ENCODE results near the gene C10orf71.

C10orf71 gene

DNA sequence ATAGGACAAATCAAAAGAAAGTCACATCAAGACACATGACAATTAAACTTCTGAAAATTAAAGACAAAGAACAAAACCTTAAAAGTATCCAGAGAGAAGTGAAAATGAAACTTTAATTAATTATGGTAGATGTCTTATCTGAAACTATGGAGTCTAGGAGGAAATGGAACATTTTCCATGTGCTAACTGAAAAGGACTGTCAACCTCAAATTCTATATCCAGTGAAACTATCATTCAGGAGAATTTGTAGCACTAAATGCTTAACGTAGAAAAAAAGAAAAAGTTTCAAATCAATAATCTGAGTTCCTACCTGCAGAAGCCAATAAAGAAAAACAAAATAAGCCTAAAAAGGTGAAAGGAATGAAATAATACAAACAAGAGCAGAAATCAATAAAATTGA, 33.1 kb upstream of the C10orf71 start:
- DNase-seq (ENCODE audit: insufficient read length, low spot score): no peak
- TF ChIP-seq, protein P1, sequence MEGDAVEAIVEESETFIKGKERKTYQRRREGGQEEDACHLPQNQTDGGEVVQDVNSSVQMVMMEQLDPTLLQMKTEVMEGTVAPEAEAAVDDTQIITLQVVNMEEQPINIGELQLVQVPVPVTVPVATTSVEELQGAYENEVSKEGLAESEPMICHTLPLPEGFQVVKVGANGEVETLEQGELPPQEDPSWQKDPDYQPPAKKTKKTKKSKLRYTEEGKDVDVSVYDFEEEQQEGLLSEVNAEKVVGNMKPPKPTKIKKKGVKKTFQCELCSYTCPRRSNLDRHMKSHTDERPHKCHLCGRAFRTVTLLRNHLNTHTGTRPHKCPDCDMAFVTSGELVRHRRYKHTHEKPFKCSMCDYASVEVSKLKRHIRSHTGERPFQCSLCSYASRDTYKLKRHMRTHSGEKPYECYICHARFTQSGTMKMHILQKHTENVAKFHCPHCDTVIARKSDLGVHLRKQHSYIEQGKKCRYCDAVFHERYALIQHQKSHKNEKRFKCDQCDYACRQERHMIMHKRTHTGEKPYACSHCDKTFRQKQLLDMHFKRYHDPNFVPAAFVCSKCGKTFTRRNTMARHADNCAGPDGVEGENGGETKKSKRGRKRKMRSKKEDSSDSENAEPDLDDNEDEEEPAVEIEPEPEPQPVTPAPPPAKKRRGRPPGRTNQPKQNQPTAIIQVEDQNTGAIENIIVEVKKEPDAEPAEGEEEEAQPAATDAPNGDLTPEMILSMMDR (IDR thresholded peaks at IDR 0.05; ENCODE audit: insufficient read depth, missing control alignments): no peak
- FAIRE-seq: no peak

GRCh38 chr10:49268185-49268584, 30.8 kb upstream of the C10orf71 start:
- TF ChIP-seq, protein P1 (IDR thresholded peaks at IDR 0.05; ENCODE audit: insufficient read depth, missing control alignments): no peak
- FAIRE-seq: no peak

GRCh38 chr10:49269523-49269922, 29.4 kb upstream of the C10orf71 start:
- FAIRE-seq (no peak), DNase-seq (ENCODE audit: insufficient read length, low spot score) (no peak)
- TF ChIP-seq, protein P1 (IDR thresholded peaks at IDR 0.05; ENCODE audit: insufficient read depth, missing control alignments): no peak

More at GRCh38 chr10:49268185-49268584, 30.8 kb upstream of the C10orf71 start:
- no peak for DNase-seq (ENCODE audit: insufficient read length, low spot score)

GRCh38 chr10:49270565-49270964, 28.4 kb upstream of the C10orf71 start:
- TF ChIP-seq, protein P1 (IDR thresholded peaks at IDR 0.05; ENCODE audit: insufficient read depth, missing control alignments): no peak
- DNase-seq (ENCODE audit: insufficient read length, low spot score) (no peak), FAIRE-seq (no peak)

DNA sequence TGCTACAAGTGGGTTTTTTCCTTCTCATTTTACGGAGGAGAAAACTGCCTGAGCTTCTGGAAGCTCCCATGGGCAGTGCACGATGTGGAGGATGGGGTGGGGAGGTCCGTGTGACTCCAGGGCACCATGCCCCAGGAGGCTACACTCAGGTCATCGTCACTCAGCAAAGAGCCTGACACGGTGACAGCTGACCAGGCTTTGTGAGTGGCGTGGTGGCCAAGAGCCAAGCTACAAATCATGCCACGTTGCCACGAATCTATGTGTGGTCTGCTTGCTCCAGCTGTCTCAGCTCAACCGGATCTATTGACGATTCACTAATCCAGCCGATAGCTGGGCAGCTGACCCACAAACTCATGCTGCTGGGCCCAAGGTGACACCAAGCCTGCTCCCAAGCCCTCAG, 27.6 kb upstream of the C10orf71 start:
- DNase-seq (ENCODE audit: insufficient read length, low spot score): no peak
- FAIRE-seq: no peak
- TF ChIP-seq, protein P1 (IDR thresholded peaks at IDR 0.05; ENCODE audit: insufficient read depth, missing control alignments): no peak

DNA sequence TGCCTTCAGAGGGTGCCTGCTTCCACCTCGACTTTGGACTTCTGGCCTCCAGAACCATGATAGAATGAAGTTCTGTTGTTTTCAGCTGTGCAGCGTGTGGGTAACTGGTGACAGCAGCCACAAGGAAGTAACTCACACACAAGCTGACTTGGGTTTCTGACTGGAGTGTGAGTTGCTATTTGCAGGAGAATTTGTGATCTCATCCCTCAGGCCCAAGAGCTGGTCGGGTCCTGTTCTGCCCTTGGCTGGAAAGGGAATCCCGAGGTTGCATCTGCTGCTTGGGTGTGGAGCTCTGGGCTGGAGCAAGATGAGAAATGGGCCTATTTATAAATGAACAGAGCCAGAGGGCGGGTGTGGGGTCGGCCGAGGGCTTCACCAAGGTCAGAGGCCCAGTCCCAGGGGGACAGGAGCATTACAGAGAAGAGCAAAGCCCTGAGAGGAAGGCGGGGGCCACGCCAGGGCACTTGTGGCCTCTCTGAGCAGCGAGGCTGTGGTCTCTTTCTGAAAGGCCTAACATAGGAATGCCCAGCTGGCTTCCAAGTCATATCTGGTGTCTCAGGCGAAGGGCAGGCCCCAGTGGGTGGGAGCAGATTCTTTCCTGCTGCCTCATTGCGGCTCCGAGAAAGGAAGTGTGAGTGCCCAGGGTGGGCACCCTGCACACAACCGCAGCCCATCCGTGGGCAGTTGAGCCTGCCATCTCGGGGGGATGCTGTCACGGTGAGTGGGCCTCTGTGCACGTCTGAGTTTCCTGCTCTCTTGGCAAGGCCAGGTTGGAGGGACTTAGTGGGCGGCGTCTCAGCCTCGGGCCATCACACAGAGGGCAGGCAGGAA, 26.5 kb upstream of the C10orf71 start:
- TF ChIP-seq, protein P1 (IDR thresholded peaks at IDR 0.05; ENCODE audit: insufficient read depth, missing control alignments): no peak
- FAIRE-seq (no peak), DNase-seq (ENCODE audit: insufficient read length, low spot score) (no peak)

- TF ChIP-seq, protein P1 (IDR thresholded peaks at IDR 0.05; ENCODE audit: insufficient read depth, missing control alignments): no peak
- FAIRE-seq: no peak
- DNase-seq (ENCODE audit: insufficient read length, low spot score): no peak
Measured at GRCh38 chr10:49273082-49273465, 25.9 kb upstream of the C10orf71 start.

All from D721Med (cell line).